OCI-LY3 (cell line): Measurements from ENCODE around the gene TUB.

Experiments used
- CTCF ChIP-seq: fragments of 200-600, 300-600 bp; sonication (generic); IDR thresholded peaks from 2 replicates; pipeline ENCODE4 v1.5.1; 2014; ENCODE audit warnings: antibody characterized with exemption, low read length, low read depth
- EZH2phosphoT487 ChIP-seq: fragments of 200-600 bp; shearing (Covaris generic); IDR thresholded peaks from 2 replicates; pipeline ENCODE4 v1.6.1; 2018; ENCODE audit warnings: antibody characterized with exemption, mixed run types, low read depth

GRCh38 chr11:8100158-8100557 lies 19.1 kb downstream of the TUB start:
- no peak for TF ChIP-seq CTCF
- no peak for TF ChIP-seq EZH2phosphoT487
